ENCODE data around the gene GPX8.

The GPX8 gene

DNA sequence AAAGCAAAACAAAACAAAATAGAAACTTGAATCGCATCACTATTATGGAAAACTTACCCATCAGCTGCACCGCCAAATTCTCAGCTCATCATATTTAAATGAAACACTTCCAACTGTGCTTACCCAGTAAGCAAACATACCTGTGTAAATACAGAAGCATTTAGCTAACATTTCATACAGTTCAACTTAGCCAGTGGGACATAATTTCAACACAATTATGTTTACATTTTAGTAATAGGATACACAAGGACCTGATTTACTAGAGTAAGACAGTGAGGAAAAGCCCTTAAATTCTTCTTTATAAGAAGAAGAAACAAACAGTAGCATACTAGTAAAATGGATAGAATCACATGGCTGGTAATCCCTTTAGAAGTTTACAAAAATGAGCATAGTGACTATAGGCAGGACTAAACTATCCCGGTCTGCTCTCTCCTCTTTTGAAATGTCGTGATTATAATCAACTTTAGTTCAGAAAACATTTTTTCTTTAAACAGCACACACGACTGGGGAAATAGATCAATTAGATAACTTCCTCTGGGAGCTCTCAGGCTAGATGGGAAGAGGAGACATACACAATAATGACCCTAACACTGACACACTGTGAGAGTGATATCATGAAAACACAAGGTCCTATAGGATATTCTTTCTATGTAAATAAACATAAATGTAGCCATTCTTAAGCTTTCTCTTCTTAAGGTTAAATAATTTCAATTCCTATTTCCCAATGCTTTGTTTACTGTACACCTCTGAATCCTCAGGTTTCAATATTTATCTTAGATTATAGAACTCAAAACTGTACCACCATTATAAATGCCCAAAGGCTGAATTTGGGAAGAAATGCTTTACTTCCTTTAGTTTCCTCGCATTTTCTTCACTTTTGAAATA lies 28.9 kb downstream of the GPX8 start:
- no peak overlapping the region for H3K4me3 ChIP-seq (ENCODE audit: low read depth, low read length)
- no peak overlapping the region for H3K27ac ChIP-seq
- H3K27me3 ChIP-seq (replicated peaks): peaks cover 37% of the 10 kb centered on the region
- DNase-seq: no peak
- TF ChIP-seq, protein P1, sequence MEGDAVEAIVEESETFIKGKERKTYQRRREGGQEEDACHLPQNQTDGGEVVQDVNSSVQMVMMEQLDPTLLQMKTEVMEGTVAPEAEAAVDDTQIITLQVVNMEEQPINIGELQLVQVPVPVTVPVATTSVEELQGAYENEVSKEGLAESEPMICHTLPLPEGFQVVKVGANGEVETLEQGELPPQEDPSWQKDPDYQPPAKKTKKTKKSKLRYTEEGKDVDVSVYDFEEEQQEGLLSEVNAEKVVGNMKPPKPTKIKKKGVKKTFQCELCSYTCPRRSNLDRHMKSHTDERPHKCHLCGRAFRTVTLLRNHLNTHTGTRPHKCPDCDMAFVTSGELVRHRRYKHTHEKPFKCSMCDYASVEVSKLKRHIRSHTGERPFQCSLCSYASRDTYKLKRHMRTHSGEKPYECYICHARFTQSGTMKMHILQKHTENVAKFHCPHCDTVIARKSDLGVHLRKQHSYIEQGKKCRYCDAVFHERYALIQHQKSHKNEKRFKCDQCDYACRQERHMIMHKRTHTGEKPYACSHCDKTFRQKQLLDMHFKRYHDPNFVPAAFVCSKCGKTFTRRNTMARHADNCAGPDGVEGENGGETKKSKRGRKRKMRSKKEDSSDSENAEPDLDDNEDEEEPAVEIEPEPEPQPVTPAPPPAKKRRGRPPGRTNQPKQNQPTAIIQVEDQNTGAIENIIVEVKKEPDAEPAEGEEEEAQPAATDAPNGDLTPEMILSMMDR (IDR thresholded peaks at IDR 0.05; ENCODE audit: low read depth, low read length, missing control alignments): no peak
- no peaks in the 10 kb centered on the region for H3K36me3 ChIP-seq (replicated peaks)
- in situ Hi-C loops (cut with HindIII; ENCODE audit: low pct_ligation_motif_present, low sequenced_read_pairs): no loop called here

- TF ChIP-seq, protein P1 (IDR thresholded peaks at IDR 0.05; ENCODE audit: low read depth, low read length, missing control alignments): no peak
- DNase-seq: no peak
- Histone ChIP-seq H3K27me3 (replicated peaks) (peaks cover 37% of the 10 kb centered on the region), H3K4me3 (ENCODE audit: low read depth, low read length) (no peak overlapping the region), H3K36me3 (replicated peaks) (no peaks in the 10 kb centered on the region), H3K27ac (no peak overlapping the region)
- in situ Hi-C loops (cut with HindIII; ENCODE audit: low pct_ligation_motif_present, low sequenced_read_pairs): no loop called here
Observed at GRCh38 chr5:55191165-55191564, 31.2 kb downstream of the GPX8 start.

GRCh38 chr5:55205001-55205400 lies 45.0 kb downstream of the GPX8 start:
- peaks cover 3% of the 10 kb centered on the region for H3K27me3 ChIP-seq (replicated peaks)
- H3K36me3 ChIP-seq (replicated peaks): no peaks in the 10 kb centered on the region
- in situ Hi-C loops (cut with HindIII; ENCODE audit: low pct_ligation_motif_present, low sequenced_read_pairs): no loop called here
- H3K4me3 ChIP-seq (ENCODE audit: low read depth, low read length): no peak overlapping the region
- no peak overlapping the region for H3K27ac ChIP-seq
- TF ChIP-seq, protein P1 (IDR thresholded peaks at IDR 0.05; ENCODE audit: low read depth, low read length, missing control alignments): no peak
- no peak for DNase-seq

GRCh38 chr5:55211184-55211874 lies 51.4 kb downstream of the GPX8 start:
- H3K4me3 ChIP-seq (ENCODE audit: low read depth, low read length): no peak overlapping the region
- no peak for DNase-seq
- H3K27ac ChIP-seq: no peak overlapping the region
- peaks cover 3% of the 10 kb centered on the region for H3K27me3 ChIP-seq (replicated peaks)
- no peaks in the 10 kb centered on the region for H3K36me3 ChIP-seq (replicated peaks)
- in situ Hi-C loops (cut with HindIII; ENCODE audit: low pct_ligation_motif_present, low sequenced_read_pairs): no loop called here
- TF ChIP-seq, protein P1 (IDR thresholded peaks at IDR 0.05; ENCODE audit: low read depth, low read length, missing control alignments): no peak
